Gastrocnemius medialis (tissue), 4 donors: Measurements from ENCODE around the gene OR2A42.
"Not testable (repeated sequence)": the region's sequence is repeated elsewhere in the genome, so short reads cannot be mapped to it uniquely, and the experiment has no call there.

ENCODE experiments used
- CTCF ChIP-seq, 5 experiments: fragments of 450-650 bp in 3 of 5; fragments of 200-600 bp in 2 of 5; sonication (generic) in 2 of 5; IDR thresholded peaks in 4 of 5; conservative IDR thresholded peaks in 1 of 5; 1 replicate in 4 of 5; 2 replicates in 1 of 5; pipeline ENCODE4 v1.5.1; 2016 to 2019; ENCODE audit warnings: antibody characterized with exemption in 5 of 5, mild to moderate bottlenecking in 3 of 5, moderate library complexity in 3 of 5
- POLR2A ChIP-seq, 2 donors: fragments of 450-650 bp; IDR thresholded peaks; one replicate each; pipeline ENCODE4 v1.6.1; 2017; ENCODE audit warnings: antibody characterized with exemption in 2 of 2, mild to moderate bottlenecking in 2 of 2, moderate library complexity in 2 of 2

GRCh38 chr7:144228810-144229209 is 10.6 kb downstream of the OR2A42 start:
- TF ChIP-seq POLR2A (IDR thresholded peaks at IDR 0.05); CTCF (IDR thresholded peaks at IDR 0.05 in 4 of 5, conservative IDR thresholded peaks at IDR 0.05 in 1 of 5): not testable (repeated sequence)
